Small intestine (tissue), 7 donors: ENCODE data around the gene OR14C36. TPM values are rescaled to one million over a fixed set of nuclear protein-coding genes. Genes with fewer than 3 reads are reported as not detected.

Experiments used
- DNase-seq, 2 donors: peaks; one replicate each; pipeline versions ENCODE4 v3.0.0 to v3.0.0-alpha.2; 2013
- FAIRE-seq: peaks from 2 replicates; lab custom pipeline; 2012; peaks lifted over from hg19 to GRCh38; lab: Jason Lieb, UNC
- H3K27ac ChIP-seq, 3 donors: one replicate each; pipeline ENCODE4 v1.5.1; 2013; ENCODE audit warnings: low read length in 2 of 3, mild to moderate bottlenecking in 2 of 3, control low read depth in 1 of 3, inconsistent platforms in 1 of 3, low read depth in 1 of 3, moderate library complexity in 1 of 3
- H3K27me3 ChIP-seq, 3 donors: one replicate each; pipeline ENCODE4 v1.6.1; 2013; ENCODE audit warnings: low read length in 3 of 3, inconsistent platforms in 1 of 3; ENCODE audit not compliant: control insufficient read depth in 3 of 3, insufficient read depth in 3 of 3
- H3K36me3 ChIP-seq, 3 donors: one replicate each; pipeline ENCODE4 v1.6.1; 2013; ENCODE audit warnings: low read length in 3 of 3, inconsistent platforms in 1 of 3, low read depth in 1 of 3, mild to moderate bottlenecking in 1 of 3, moderate library complexity in 1 of 3; ENCODE audit not compliant: control insufficient read depth in 3 of 3, insufficient read depth in 2 of 3
- H3K4me1 ChIP-seq, 3 donors: one replicate each; pipeline ENCODE4 v1.6.1; 2013; ENCODE audit warnings: low read length in 2 of 3, inconsistent platforms in 1 of 3, low read depth in 1 of 3, mild to moderate bottlenecking in 1 of 3, moderate library complexity in 1 of 3; ENCODE audit not compliant: control insufficient read depth in 3 of 3, insufficient read depth in 2 of 3
- H3K4me3 ChIP-seq, 3 donors: one replicate each; pipeline ENCODE4 v1.5.1; 2013; ENCODE audit warnings: low read length in 3 of 3, control low read depth in 1 of 3, inconsistent platforms in 1 of 3, low read depth in 1 of 3, mild to moderate bottlenecking in 1 of 3, moderate library complexity in 1 of 3
- H3K9me3 ChIP-seq, 2 donors: one replicate each; pipeline ENCODE4 v1.6.1; 2013; ENCODE audit warnings: low read depth in 1 of 2, low read length in 1 of 2; ENCODE audit not compliant: control insufficient read depth in 2 of 2, insufficient read depth in 1 of 2
- WGBS, 3 donors: extraction: QIAGEN DNeasy Blood & Tissue Kit; methylation state at CpG; one replicate each; pipeline ENCODE4 v1.1.7; 2013; 5-methylcytosine and 5-hydroxymethylcytosine counted together
- polyA plus RNA-seq, 4 donors: library from polyadenylated mRNA; stranded (reverse) in 3 of 4; unstranded in 1 of 4; fragments of 200-250 nt in 3 of 4; fragments of 120-200 nt in 1 of 4; gene quantifications; one replicate each; pipeline versions ENCODE4 v1.2.1 to v1.2.3, GENCODE V29; 2013
- donor health status: healthy with polysubstance abuse.
- donor health status: control.
- donor health status: control.
- donor health status: Bipolar disorder and iron deficiency.
- donor health status: healthy.

The OR14C36 gene
- polyA plus RNA-seq, 4 donors = not detected

GRCh38 chr1:248393050-248393449 lies 44.5 kb downstream of the OR14C36 start:
- Histone ChIP-seq H3K27me3 (no peaks in the 10 kb centered on the region), H3K27ac (no peak overlapping the region), H3K4me3 (no peak overlapping the region), H3K4me1 (no peaks in the 10 kb centered on the region), H3K36me3 (no peaks in the 10 kb centered on the region), H3K9me3 (peaks cover 0 to under 1% of the 10 kb centered on the region in 2 donors)
- DNase-seq (no peak), FAIRE-seq (no peak)
- WGBS, 3 donors = 48 to 67% (median 50%) methylated on average over 2 of the region's 2 CpGs

Other genes starting within 250 kb of the OR14C36 start
- gene OR2M5, start 203.6 kb upstream of the OR14C36 start, polyA plus RNA-seq = not detected
- not detected for gene OR2M2, start 174.0 kb upstream of the OR14C36 start, polyA plus RNA-seq
- gene OR2M3, start 151.5 kb upstream of the OR14C36 start, polyA plus RNA-seq = under 1 TPM in 1 of 4 donors, not detected in 3; under 0.01 TPM
- gene OR2M4, start 117.4 kb upstream of the OR14C36 start, polyA plus RNA-seq = not detected
- not detected for gene OR2T33, start 70.8 kb upstream of the OR14C36 start, polyA plus RNA-seq
- not detected for gene OR2T12, start 45.4 kb upstream of the OR14C36 start, polyA plus RNA-seq
- not detected for gene OR2M7, start 24.2 kb upstream of the OR14C36 start, polyA plus RNA-seq
- gene OR2T4, start 12.9 kb downstream of the OR14C36 start, polyA plus RNA-seq = not detected
- gene OR2T6, start 27.0 kb downstream of the OR14C36 start, polyA plus RNA-seq = not detected
- not detected for gene OR2T1, start 54.3 kb downstream of the OR14C36 start, polyA plus RNA-seq
- gene OR2T2, start 96.9 kb downstream of the OR14C36 start, polyA plus RNA-seq = not detected
- not detected for gene OR2T3, start 124.6 kb downstream of the OR14C36 start, polyA plus RNA-seq
- gene OR2T5, start 139.8 kb downstream of the OR14C36 start, polyA plus RNA-seq = not detected
- gene OR2G6, start 159.3 kb downstream of the OR14C36 start, polyA plus RNA-seq = not detected
- gene OR2T29, start 214.0 kb downstream of the OR14C36 start, polyA plus RNA-seq = not detected
- gene OR2T34, start 226.0 kb downstream of the OR14C36 start, polyA plus RNA-seq = not detected
- not detected for gene OR2T10, start 248.9 kb downstream of the OR14C36 start, polyA plus RNA-seq